Fibroblast of lung (primary cell): ENCODE measurements around the gene HELB. TPM values are rescaled to one million over a fixed set of nuclear protein-coding genes. Genes with fewer than 3 reads are reported as not detected.
"Not testable (repeated sequence)": the region's sequence is repeated elsewhere in the genome, so short reads cannot be mapped to it uniquely, and the experiment has no call there.

Experiments
- DNase-seq, 2 donors: peaks; one replicate each; pipeline versions ENCODE4 v3.0.0 to v3.0.0-alpha.2; 2010; ENCODE audit warnings: low read depth in 2 of 2
- H2AFZ ChIP-seq: 2 replicates; pipeline ENCODE4 v1.5.1; 2012; ENCODE audit warnings: low read length, control low read depth, inconsistent platforms
- H3K27ac ChIP-seq: 2 replicates; pipeline ENCODE4 v1.5.1; 2011; ENCODE audit warnings: low read length, control low read depth; ENCODE audit not compliant: insufficient read depth
- H3K27me3 ChIP-seq: 2 replicates; pipeline ENCODE4 v1.5.1; 2011; ENCODE audit warnings: mild to moderate bottlenecking, low read length; ENCODE audit not compliant: control insufficient read depth, insufficient read depth
- H3K36me3 ChIP-seq: 2 replicates; pipeline ENCODE4 v1.5.1; 2011; ENCODE audit warnings: low read length; ENCODE audit not compliant: control insufficient read depth, insufficient read depth
- H3K4me1 ChIP-seq: 2 replicates; pipeline ENCODE4 v1.5.1; 2011; ENCODE audit warnings: low read length; ENCODE audit not compliant: control insufficient read depth, insufficient read depth; ENCODE audit errors: extremely low read depth
- H3K4me2 ChIP-seq: 2 replicates; pipeline ENCODE4 v1.5.1; 2011; ENCODE audit warnings: low read length, control low read depth; ENCODE audit not compliant: insufficient read depth; ENCODE audit errors: extremely low read depth
- H3K4me3 ChIP-seq, 4 experiments: fragments of 200-600 bp in 1 of 4; sonication (generic) in 1 of 4; replicated peaks in 1 of 4; 2 replicates each; pipeline ENCODE4 v1.5.1; 2011 to 2016; ENCODE audit warnings: low read length in 4 of 4, low read depth in 3 of 4, mild to moderate bottlenecking in 3 of 4, control low read depth in 2 of 4, inconsistent platforms in 1 of 4, mixed read lengths in 1 of 4; ENCODE audit not compliant: insufficient read depth in 1 of 4; ENCODE audit errors: control extremely low read depth in 1 of 4
- H3K79me2 ChIP-seq: 2 replicates; pipeline ENCODE4 v1.5.1; 2012; ENCODE audit warnings: mild to moderate bottlenecking, low read length, inconsistent platforms; ENCODE audit not compliant: control insufficient read depth, insufficient read depth
- H3K9ac ChIP-seq: 2 replicates; pipeline ENCODE4 v1.5.1; 2011; ENCODE audit warnings: mild to moderate bottlenecking, low read length, control low read depth; ENCODE audit not compliant: insufficient read depth
- H3K9me3 ChIP-seq: 2 replicates; pipeline ENCODE4 v1.5.1; 2012; ENCODE audit warnings: low read depth, low read length; ENCODE audit not compliant: control insufficient read depth, insufficient read depth
- H4K20me1 ChIP-seq: 2 replicates; pipeline ENCODE4 v1.5.1; 2011; ENCODE audit warnings: low read length; ENCODE audit not compliant: control insufficient read depth, insufficient read depth; ENCODE audit errors: extremely low read depth
- CTCF ChIP-seq, 2 donors: IDR thresholded peaks in 1 of 2; conservative IDR thresholded peaks in 1 of 2; 1 replicate in 1 of 2; 2 replicates in 1 of 2; pipeline ENCODE4 v1.5.1; 2011 to 2012; ENCODE audit warnings: low read length in 2 of 2, control low read depth in 1 of 2, inconsistent platforms in 1 of 2, low read depth in 1 of 2, mild to moderate bottlenecking in 1 of 2
- EZH2 ChIP-seq: IDR thresholded peaks from 2 replicates; pipeline ENCODE4 v1.5.1; 2012; ENCODE audit warnings: low read length, control low read depth, mild to moderate bottlenecking; ENCODE audit errors: missing control alignments
- polyA plus RNA-seq, 2 donors: library from polyadenylated mRNA; depleted of rRNA in 1 of 2; stranded (reverse) in 1 of 2; unstranded in 1 of 2; fragments of >200 nt; gene quantifications; 2 replicates each; pipeline ENCODE4 v1.2.1, GENCODE V29; 2011 to 2012; ENCODE audit warnings: missing spikeins in 1 of 2
- total RNA-seq: library from RNA; depleted of rRNA; stranded (reverse); fragments of >200 nt; gene quantifications from 2 replicates; pipeline ENCODE4 v1.2.1, GENCODE V29; 2014

Gene HELB
- total and polyA plus RNA-seq, 2 donors (not counting 1 experiment from before 2014, with no cell fraction given): 1.2 to 3.1 TPM

- H3K36me3 ChIP-seq: no peaks in the 10 kb centered on the region
- TF ChIP-seq EZH2: no peak
- TF ChIP-seq CTCF (conservative IDR thresholded peaks at IDR 0.05 in 1 of 2, IDR thresholded peaks at IDR 0.05 in 1 of 2; ENCODE audit: low read depth in 1 of 2, low read length in 2 of 2): no peak
- no peak overlapping the region for H3K9ac ChIP-seq
These were observed 4.4 kb upstream of the HELB start for GRCh38 chr12:66297923-66298322.

GRCh38 chr12:66302827-66303169 lies 505 bp downstream of the HELB start:
- no peaks in the 10 kb centered on the region for H3K79me2 ChIP-seq
- peak overlapping the region; percentile 99 for H3K4me2 ChIP-seq
- peak overlapping the region; percentile 100 for H2AFZ ChIP-seq
- peak overlapping the region; percentile 88 to 99 (median 98) for H3K4me3 ChIP-seq
- DNase-seq: no peak
- no peaks in the 10 kb centered on the region for H3K36me3 ChIP-seq
- H3K27ac ChIP-seq: peak overlapping the region; percentile 91
- peak overlapping the region; percentile 76 for H3K9ac ChIP-seq
- no peaks in the 10 kb centered on the region for H3K9me3 ChIP-seq
- no peaks in the 10 kb centered on the region for H3K4me1 ChIP-seq
- no peaks in the 10 kb centered on the region for H4K20me1 ChIP-seq
- TF ChIP-seq EZH2 (no peak), CTCF (conservative IDR thresholded peaks at IDR 0.05 in 1 of 2, IDR thresholded peaks at IDR 0.05 in 1 of 2; ENCODE audit: low read depth in 1 of 2, low read length in 2 of 2) (no peak)
- peaks cover 4% of the 10 kb centered on the region for H3K27me3 ChIP-seq

More at GRCh38 chr12:66297923-66298322, 4.4 kb upstream of the HELB start:
- no peaks in the 10 kb centered on the region for H3K4me1 ChIP-seq
- H4K20me1 ChIP-seq: no peaks in the 10 kb centered on the region
- no peaks in the 10 kb centered on the region for H3K9me3 ChIP-seq
- no peak for DNase-seq
- H3K4me2 ChIP-seq: no peak overlapping the region
- H2AFZ ChIP-seq: no peak overlapping the region
- no peaks in the 10 kb centered on the region for H3K79me2 ChIP-seq
- H3K4me3 ChIP-seq: no peak overlapping the region
- H3K27me3 ChIP-seq: peaks cover 4% of the 10 kb centered on the region
- no peak overlapping the region for H3K27ac ChIP-seq

- H3K36me3 ChIP-seq, H3K27ac ChIP-seq, H3K4me1 ChIP-seq, H4K20me1 ChIP-seq, H3K27me3 ChIP-seq, H2AFZ ChIP-seq, H3K4me2 ChIP-seq, H3K9ac ChIP-seq, DNase-seq, H3K9me3 ChIP-seq, H3K79me2 ChIP-seq: not testable (repeated sequence)
- H3K4me3 ChIP-seq: peak overlapping the region in 2 of 4 experiments; percentile 88 to 97
These were observed 1.1 kb downstream of the HELB start for GRCh38 chr12:66303316-66303804.
